ENCODE data around the gene GRIK5.

GRIK5 gene

GRCh38 chr19:42096255-42096837 is 26.3 kb upstream of the GRIK5 start:
- no peak for DNase-seq (ENCODE audit: low read depth in 2 of 3, low spot score in 2 of 3)

GRCh38 chr19:42095814-42096230 is 25.8 kb upstream of the GRIK5 start:
- DNase-seq (ENCODE audit: low read depth in 2 of 3, low spot score in 2 of 3): no peak

GRCh38 chr19:42095142-42095813 is 25.3 kb upstream of the GRIK5 start:
- no peak for DNase-seq (ENCODE audit: low read depth in 2 of 3, low spot score in 2 of 3)

- no peak for DNase-seq (ENCODE audit: low read depth in 2 of 3, low spot score in 2 of 3)
Observed at GRCh38 chr19:42093926-42094325, 23.9 kb upstream of the GRIK5 start.

- no peak for DNase-seq (ENCODE audit: low read depth in 2 of 3, low spot score in 2 of 3)
Observed at GRCh38 chr19:42093505-42093904, 23.5 kb upstream of the GRIK5 start.

- DNase-seq (ENCODE audit: low read depth in 2 of 3, low spot score in 2 of 3): no peak
Observed at GRCh38 chr19:42092350-42092749, 22.3 kb upstream of the GRIK5 start.

- DNase-seq (ENCODE audit: low read depth in 2 of 3, low spot score in 2 of 3): no peak
Observed at GRCh38 chr19:42091742-42092141, 21.7 kb upstream of the GRIK5 start.

GRCh38 chr19:42091300-42091699 is 21.3 kb upstream of the GRIK5 start:
- DNase-seq (ENCODE audit: low read depth in 2 of 3, low spot score in 2 of 3): no peak

- no peak for DNase-seq (ENCODE audit: low read depth in 2 of 3, low spot score in 2 of 3)
Observed at GRCh38 chr19:42090672-42091071, 20.7 kb upstream of the GRIK5 start.

- DNase-seq (ENCODE audit: low read depth in 2 of 3, low spot score in 2 of 3): no peak
Observed at GRCh38 chr19:42089772-42090171, 19.8 kb upstream of the GRIK5 start.

- no peak for DNase-seq (ENCODE audit: low read depth in 2 of 3, low spot score in 2 of 3)
Observed at GRCh38 chr19:42089191-42089750, 19.3 kb upstream of the GRIK5 start.

GRCh38 chr19:42088471-42089190 is 18.6 kb upstream of the GRIK5 start:
- DNase-seq (ENCODE audit: low read depth in 2 of 3, low spot score in 2 of 3): no peak

- DNase-seq (ENCODE audit: low read depth in 2 of 3, low spot score in 2 of 3): no peak
Observed at GRCh38 chr19:42086770-42087550, 17.0 kb upstream of the GRIK5 start.

- no peak for DNase-seq (ENCODE audit: low read depth in 2 of 3, low spot score in 2 of 3)
Observed at GRCh38 chr19:42086188-42086736, 16.3 kb upstream of the GRIK5 start.

- no peak for DNase-seq (ENCODE audit: low read depth in 2 of 3, low spot score in 2 of 3)
Observed at GRCh38 chr19:42083537-42083936, 13.5 kb upstream of the GRIK5 start.

GRCh38 chr19:42081584-42082203 is 11.7 kb upstream of the GRIK5 start:
- no peak for DNase-seq (ENCODE audit: low read depth in 2 of 3, low spot score in 2 of 3)

- no peak for DNase-seq (ENCODE audit: low read depth in 2 of 3, low spot score in 2 of 3)
Observed at GRCh38 chr19:42080764-42081375, 10.9 kb upstream of the GRIK5 start.

GRCh38 chr19:42079886-42080763 is 10.1 kb upstream of the GRIK5 start:
- no peak for DNase-seq (ENCODE audit: low read depth in 2 of 3, low spot score in 2 of 3)

- DNase-seq (ENCODE audit: low read depth in 2 of 3, low spot score in 2 of 3): no peak
Observed at GRCh38 chr19:42079276-42079669, 9.3 kb upstream of the GRIK5 start.
